ENCODE measurements around the gene TERB1. TPM values are rescaled to one million over a fixed set of nuclear protein-coding genes. Genes with fewer than 3 reads are reported as not detected.

The TERB1 gene
- total and polyA plus RNA-seq, 2 of the 13 experiments (the other 11 are each of a cell fraction or from before 2014, with no cell fraction given) = not detected

DNA sequence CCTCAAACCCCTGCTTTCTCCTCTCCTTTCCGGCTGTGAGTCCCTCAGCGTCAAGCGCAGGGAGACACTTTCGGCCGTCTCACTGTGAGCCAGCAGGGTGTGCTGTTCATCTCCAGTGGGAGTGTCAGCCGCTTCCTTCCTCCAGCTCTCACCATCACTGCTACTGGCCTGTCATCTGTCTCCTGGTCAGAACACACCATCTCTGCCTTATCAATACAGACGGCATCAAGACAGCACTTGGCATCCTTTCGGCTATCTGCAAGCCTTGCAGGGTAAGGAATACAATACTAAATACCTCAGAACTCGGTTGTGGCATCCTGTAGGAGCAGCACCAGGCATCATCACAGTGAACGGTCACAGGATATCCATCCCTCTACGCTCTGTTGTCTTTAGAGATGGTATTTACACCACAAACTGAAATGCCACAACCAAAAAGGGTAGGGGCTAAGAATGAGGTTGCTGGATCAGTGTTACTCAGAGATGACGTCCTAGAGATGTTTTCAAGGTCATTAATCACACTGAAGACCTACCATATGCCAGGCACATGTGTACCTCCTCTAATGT, 84.2 kb downstream of the TERB1 start (continued):
- TF ChIP-seq FOXA1 (IDR thresholded peaks at IDR 0.05) = no peak
- TF ChIP-seq FOXA1 (CRISPR knock-in tag; IDR thresholded peaks at IDR 0.05) = no peak
- 0 out of 2 replicates have a peak, but pooled peaks have one; percentile 1 for TF ChIP-seq DR1 (CRISPR knock-in tag; IDR thresholded peaks at IDR 0.05)
- TF ChIP-seq ZNF614 (CRISPR knock-in tag; IDR thresholded peaks at IDR 0.05; ENCODE audit: borderline replicate concordance) = peak; percentile 47; the same call in 1 of the 2 replicates
- TF ChIP-seq ZNF253 (CRISPR knock-in tag; IDR thresholded peaks at IDR 0.05; ENCODE audit: borderline replicate concordance) = no peak
- TF ChIP-seq SALL1 (CRISPR knock-in tag; IDR thresholded peaks at IDR 0.05) = peak; percentile 39; the same call in 1 of the 2 replicates
- TF ChIP-seq ZNF121 (CRISPR knock-in tag; IDR thresholded peaks at IDR 0.05) = no peak
- TF ChIP-seq, protein P1, sequence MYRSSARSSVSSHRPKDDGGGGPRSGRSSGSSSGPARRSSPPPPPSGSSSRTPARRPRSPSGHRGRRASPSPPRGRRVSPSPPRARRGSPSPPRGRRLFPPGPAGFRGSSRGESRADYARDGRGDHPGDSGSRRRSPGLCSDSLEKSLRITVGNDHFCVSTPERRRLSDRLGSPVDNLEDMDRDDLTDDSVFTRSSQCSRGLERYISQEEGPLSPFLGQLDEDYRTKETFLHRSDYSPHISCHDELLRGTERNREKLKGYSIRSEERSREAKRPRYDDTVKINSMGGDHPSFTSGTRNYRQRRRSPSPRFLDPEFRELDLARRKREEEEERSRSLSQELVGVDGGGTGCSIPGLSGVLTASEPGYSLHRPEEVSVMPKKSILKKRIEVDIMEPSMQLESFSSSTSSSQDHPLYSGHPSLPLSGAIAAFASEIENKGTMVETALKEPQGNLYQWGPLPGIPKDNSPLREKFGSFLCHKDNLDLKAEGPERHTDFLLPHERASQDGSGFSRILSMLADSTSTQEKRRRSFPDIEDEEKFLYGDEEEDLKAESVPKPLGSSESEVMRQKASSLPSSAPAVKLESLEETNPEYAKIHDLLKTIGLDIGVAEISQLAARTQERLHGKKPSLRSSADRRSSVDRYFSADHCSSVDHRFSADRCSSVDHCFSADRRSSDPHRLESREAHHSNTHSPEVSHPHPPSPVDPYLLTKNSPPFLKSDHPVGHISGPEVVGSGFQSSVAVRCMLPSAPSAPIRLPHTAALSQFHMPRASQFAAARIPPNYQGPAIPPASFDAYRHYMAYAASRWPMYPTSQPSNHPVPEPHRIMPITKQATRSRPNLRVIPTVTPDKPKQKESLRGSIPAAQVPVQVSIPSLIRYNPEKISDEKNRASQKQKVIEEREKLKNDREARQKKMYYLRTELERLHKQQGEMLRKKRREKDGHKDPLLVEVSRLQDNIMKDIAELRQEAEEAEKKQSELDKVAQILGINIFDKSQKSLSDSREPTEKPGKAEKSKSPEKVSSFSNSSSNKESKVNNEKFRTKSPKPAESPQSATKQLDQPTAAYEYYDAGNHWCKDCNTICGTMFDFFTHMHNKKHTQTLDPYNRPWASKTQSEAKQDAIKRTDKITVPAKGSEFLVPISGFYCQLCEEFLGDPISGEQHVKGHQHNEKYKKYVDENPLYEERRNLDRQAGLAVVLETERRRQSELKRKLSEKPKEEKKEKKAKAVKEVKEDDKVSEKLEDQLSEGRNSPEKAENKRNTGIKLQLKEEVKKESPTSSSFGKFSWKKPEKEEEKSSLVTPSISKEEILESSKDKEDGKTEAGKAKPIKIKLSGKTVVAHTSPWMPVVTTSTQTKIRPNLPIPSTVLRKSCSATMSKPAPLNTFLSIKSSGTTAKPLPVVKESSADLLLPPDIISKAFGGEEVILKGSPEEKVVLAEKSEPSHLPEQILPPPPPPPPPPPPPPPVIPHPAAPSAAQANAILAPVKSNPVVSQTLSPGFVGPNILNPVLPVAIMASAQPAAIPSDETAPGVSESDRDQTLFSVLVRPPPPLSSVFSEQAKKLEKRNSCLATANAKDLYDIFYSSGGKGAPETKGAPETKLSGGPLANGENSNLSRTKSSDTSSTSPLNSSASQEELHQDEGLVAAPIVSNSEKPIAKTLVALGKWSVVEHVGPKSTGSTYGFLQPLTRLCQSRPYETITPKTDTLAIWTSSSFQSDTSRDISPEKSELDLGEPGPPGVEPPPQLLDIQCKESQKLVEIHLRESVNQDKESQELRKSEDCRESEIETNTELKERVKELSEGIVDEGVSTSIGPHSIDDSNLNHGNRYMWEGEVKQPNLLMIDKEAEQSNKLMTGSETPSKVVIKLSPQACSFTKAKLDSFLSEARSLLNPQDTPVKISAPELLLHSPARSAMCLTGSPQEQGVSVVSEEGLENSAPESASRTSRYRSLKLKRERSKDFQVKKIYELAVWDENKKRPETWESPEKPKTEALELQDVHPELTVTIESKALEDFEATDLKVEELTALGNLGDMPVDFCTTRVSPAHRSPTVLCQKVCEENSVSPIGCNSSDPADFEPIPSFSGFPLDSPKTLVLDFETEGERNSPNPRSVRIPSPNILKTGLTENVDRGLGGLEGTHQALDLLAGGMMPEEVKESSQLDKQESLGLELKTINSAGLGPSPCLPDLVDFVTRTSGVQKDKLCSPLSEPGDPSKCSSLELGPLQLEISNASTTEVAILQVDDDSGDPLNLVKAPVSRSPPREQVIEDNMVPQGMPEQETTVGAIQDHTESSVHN (CRISPR knock-in tag; IDR thresholded peaks at IDR 0.05) = no peak
- TF ChIP-seq IKZF4 (CRISPR knock-in tag; IDR thresholded peaks at IDR 0.05; ENCODE audit: borderline replicate concordance, low read depth, not compliant biosample characterization) = no peak
- no peak for TF ChIP-seq MXD1 (CRISPR knock-in tag; IDR thresholded peaks at IDR 0.05)
- TF ChIP-seq ELF3 (CRISPR knock-in tag; IDR thresholded peaks at IDR 0.05) = 0 out of 2 replicates have a peak, but pooled peaks have one; percentile 20
- no peak for TF ChIP-seq ZFP82 (CRISPR knock-in tag; IDR thresholded peaks at IDR 0.05; ENCODE audit: borderline replicate concordance)
- TF ChIP-seq, protein P2, sequence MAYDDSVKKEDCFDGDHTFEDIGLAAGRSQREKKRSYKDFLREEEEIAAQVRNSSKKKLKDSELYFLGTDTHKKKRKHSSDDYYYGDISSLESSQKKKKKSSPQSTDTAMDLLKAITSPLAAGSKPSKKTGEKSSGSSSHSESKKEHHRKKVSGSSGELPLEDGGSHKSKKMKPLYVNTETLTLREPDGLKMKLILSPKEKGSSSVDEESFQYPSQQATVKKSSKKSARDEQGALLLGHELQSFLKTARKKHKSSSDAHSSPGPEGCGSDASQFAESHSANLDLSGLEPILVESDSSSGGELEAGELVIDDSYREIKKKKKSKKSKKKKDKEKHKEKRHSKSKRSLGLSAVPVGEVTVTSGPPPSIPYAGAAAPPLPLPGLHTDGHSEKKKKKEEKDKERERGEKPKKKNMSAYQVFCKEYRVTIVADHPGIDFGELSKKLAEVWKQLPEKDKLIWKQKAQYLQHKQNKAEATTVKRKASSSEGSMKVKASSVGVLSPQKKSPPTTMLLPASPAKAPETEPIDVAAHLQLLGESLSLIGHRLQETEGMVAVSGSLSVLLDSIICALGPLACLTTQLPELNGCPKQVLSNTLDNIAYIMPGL (CRISPR knock-in tag; IDR thresholded peaks at IDR 0.05; ENCODE audit: borderline replicate concordance in 1 of 2, low read depth in 1 of 2) = peak in 1 of 2 experiments; percentile 42; a peak in 1 of 4 replicates
- TF ChIP-seq KMT2B (CRISPR knock-in tag; IDR thresholded peaks at IDR 0.05) = no peak
- peak; percentile 23; the same call in 1 of the 2 replicates for TF ChIP-seq BHLHE40 (IDR thresholded peaks at IDR 0.05; ENCODE audit: low read length)
